HUES64 (cell line): ENCODE results near the gene WNT7B.

ENCODE experiments used
- H3K27ac ChIP-seq: 2 replicates; pipeline ENCODE4 v1.7.0; 2013; ENCODE audit warnings: low read depth, low read length, inconsistent platforms
- H3K27me3 ChIP-seq: 2 replicates; pipeline ENCODE4 v1.6.1; 2013; ENCODE audit warnings: mild to moderate bottlenecking, low read length; ENCODE audit not compliant: insufficient read depth
- H3K36me3 ChIP-seq: 2 replicates; pipeline ENCODE4 v1.6.1; 2013; ENCODE audit warnings: mild to moderate bottlenecking, low read length; ENCODE audit not compliant: insufficient read depth
- H3K4me1 ChIP-seq: 2 replicates; pipeline ENCODE4 v1.6.1; 2013; ENCODE audit warnings: mild to moderate bottlenecking, low read length, moderate library complexity; ENCODE audit not compliant: insufficient read depth
- H3K4me3 ChIP-seq: 2 replicates; pipeline ENCODE4 v1.5.1; 2013; ENCODE audit warnings: mild to moderate bottlenecking, low read length, moderate library complexity
- H3K9ac ChIP-seq: 2 replicates; pipeline ENCODE4 v1.6.1; 2013; ENCODE audit warnings: mild to moderate bottlenecking, low read depth, low read length
- H3K9me3 ChIP-seq: 2 replicates; pipeline ENCODE4 v1.6.1; 2013; ENCODE audit warnings: low read depth, low read length; ENCODE audit not compliant: insufficient read depth
- WGBS: fragments of 150-250, 120-280 bp; methylation state at CpG from one replicate; pipeline ENCODE4 v1.1.7; 2013; ENCODE audit warnings: missing lambda C conversion rate; 5-methylcytosine and 5-hydroxymethylcytosine counted together

The WNT7B gene

DNA sequence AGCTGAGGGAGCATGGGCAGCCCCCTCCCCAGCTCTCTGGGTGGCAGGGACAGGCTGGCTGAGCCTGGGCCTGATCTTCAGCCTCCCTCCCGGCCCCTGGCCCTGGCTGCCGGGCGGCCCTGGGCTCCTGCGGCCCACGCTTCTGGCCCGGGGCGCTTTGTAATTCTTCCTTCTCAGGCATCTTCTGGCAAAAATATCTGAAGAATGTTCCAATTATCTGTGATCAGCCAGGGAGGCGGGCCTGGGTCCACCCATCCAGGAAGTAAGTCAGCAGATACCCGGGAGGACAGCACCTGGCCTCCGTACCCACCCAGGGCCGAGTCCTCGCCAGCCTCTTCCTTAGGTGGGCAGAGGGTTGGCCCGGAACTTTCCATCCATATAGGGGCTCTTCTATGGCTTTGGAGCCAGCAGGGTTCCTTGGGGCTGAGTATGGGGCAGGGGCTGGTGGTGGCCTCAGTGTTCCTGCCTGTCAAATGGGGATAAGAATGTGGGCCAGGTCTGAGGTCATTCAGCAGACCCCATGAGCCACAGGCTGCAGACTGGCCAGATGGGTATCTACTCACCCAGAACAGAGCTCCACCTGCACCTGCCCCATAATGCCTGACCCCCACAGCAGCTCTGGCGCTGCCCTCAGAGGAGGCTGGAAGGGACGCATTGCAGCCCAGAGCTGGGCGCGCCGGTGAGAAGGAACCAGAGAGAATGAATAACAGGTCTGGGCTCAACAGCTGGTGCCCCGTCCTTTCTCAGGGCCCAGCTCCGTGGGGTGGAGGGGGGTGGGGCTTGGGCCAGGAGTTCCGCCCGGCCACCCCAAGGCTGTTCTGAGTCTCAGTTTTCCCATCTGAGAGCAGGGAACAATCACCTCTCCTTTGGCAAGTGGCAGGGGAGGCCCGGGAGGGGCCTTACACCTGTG is 16.2 kb downstream of the WNT7B start:
- no peaks in the 10 kb centered on the region for H3K36me3 ChIP-seq
- peaks cover 5% of the 10 kb centered on the region; the same call in 1 of the 2 replicates for H3K4me1 ChIP-seq

GRCh38 chr22:45959719-45960476 is 17.1 kb downstream of the WNT7B start:
- no peak overlapping the region for H3K4me3 ChIP-seq
- no peaks in the 10 kb centered on the region for H3K36me3 ChIP-seq
- peaks cover 5% of the 10 kb centered on the region; the same call in 1 of the 2 replicates for H3K4me1 ChIP-seq
- H3K9me3 ChIP-seq, result no peaks in the 10 kb centered on the region
- H3K9ac ChIP-seq, result no peak overlapping the region
- no peak overlapping the region for H3K27ac ChIP-seq
- WGBS, result 86% methylated on average over 18 of the region's 18 CpGs
- H3K27me3 ChIP-seq, result no peaks in the 10 kb centered on the region

More for the DNA sequence above, 16.2 kb downstream of the WNT7B start:
- H3K9ac ChIP-seq, result no peak overlapping the region
- WGBS, result 80% methylated on average over 23 of the region's 23 CpGs
- H3K9me3 ChIP-seq, result no peaks in the 10 kb centered on the region
- no peak overlapping the region for H3K4me3 ChIP-seq
- no peak overlapping the region for H3K27ac ChIP-seq
- no peaks in the 10 kb centered on the region for H3K27me3 ChIP-seq

- Histone ChIP-seq H3K9me3 (no peaks in the 10 kb centered on the region), H3K4me3 (no peak overlapping the region), H3K9ac (no peak overlapping the region), H3K4me1 (peaks cover 5% of the 10 kb centered on the region; the same call in 1 of the 2 replicates), H3K27me3 (no peaks in the 10 kb centered on the region), H3K36me3 (no peaks in the 10 kb centered on the region), H3K27ac (no peak overlapping the region)
- WGBS, result 93% methylated on average over 16 of the region's 16 CpGs
Measured at GRCh38 chr22:45958971-45959370, 18.0 kb downstream of the WNT7B start.

DNA sequence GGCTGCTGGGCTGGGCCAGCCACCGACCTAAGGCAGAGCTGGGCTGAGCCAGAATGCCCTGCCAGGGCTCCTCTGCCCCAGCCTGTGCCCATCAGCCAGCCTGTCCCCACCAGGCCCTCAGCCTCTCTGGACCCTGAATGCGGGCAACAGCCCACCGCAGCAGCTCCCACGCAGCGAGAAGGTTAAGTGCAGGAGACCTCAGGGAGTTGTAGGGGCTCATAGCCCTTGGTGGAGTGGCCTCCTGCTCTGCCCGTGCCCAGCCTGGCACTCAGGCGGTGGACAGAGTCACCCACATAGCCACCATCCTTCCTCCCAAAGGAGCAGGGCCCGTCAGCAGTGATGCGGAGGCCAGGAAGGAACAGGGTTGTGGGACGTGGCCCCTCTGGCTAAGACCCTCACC is 19.1 kb downstream of the WNT7B start:
- Histone ChIP-seq H3K4me3 (no peak overlapping the region), H3K27me3 (no peaks in the 10 kb centered on the region), H3K27ac (no peak overlapping the region), H3K9me3 (no peaks in the 10 kb centered on the region), H3K36me3 (no peaks in the 10 kb centered on the region), H3K9ac (no peak overlapping the region), H3K4me1 (peaks cover 5% of the 10 kb centered on the region; the same call in 1 of the 2 replicates)
- 93% methylated on average over 10 of the region's 10 CpGs for WGBS

DNA sequence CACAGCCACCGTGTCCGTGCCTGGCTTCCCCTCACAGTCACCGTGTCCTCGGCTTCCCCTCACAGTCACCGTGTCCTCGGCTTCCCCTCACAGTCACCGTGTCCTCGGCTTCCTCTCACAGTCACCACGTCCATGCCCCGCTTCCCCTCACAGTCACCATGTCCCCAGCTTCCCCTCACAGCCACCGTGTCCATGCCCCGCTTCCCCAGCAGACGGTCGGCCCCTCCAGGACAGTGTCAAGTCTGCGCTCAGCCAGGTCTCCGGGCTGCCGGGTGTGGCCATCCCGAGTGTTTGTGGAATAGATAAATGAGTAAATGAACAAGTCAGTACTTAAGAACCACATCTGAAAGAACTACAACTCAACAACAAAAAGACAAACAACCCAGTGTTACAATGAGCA is 23.8 kb downstream of the WNT7B start:
- no peaks in the 10 kb centered on the region for H3K9me3 ChIP-seq
- H3K4me3 ChIP-seq, result no peak overlapping the region
- no peak overlapping the region for H3K27ac ChIP-seq
- WGBS, result 90% methylated on average over 17 of the region's 18 CpGs
- no peak overlapping the region for H3K9ac ChIP-seq
- H3K36me3 ChIP-seq, result no peaks in the 10 kb centered on the region
- no peaks in the 10 kb centered on the region for H3K27me3 ChIP-seq
- H3K4me1 ChIP-seq, result no peaks in the 10 kb centered on the region

DNA sequence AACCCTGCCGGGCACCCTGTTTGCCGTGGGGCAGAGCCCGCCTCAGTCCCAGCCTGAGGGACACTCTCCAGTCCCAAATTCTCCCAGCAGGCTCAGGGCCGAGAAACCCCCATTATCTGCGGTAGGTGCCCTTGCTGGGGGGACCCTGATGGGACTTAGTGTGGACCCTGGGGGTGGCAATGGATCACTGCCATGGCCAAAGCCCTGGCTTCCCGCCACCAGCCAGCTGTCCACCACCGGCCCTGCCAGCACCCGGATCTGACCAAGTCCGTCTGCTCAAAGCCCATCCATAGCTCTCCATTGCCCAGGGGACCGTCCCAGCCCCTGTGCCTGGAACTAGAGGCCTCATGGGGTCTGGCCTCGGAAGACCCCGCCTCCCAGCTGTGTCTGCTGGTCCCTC is 24.4 kb downstream of the WNT7B start:
- Histone ChIP-seq H3K36me3 (no peaks in the 10 kb centered on the region), H3K4me1 (no peaks in the 10 kb centered on the region), H3K27me3 (no peaks in the 10 kb centered on the region), H3K27ac (no peak overlapping the region), H3K9ac (no peak overlapping the region), H3K9me3 (no peaks in the 10 kb centered on the region), H3K4me3 (no peak overlapping the region)
- 86% methylated on average over 12 of the region's 12 CpGs for WGBS

GRCh38 chr22:45952151-45952550 is 24.8 kb downstream of the WNT7B start:
- 83% methylated on average over 15 of the region's 15 CpGs for WGBS
- Histone ChIP-seq H3K4me3 (no peak overlapping the region), H3K9me3 (no peaks in the 10 kb centered on the region), H3K27ac (no peak overlapping the region), H3K4me1 (no peaks in the 10 kb centered on the region), H3K36me3 (no peaks in the 10 kb centered on the region), H3K9ac (no peak overlapping the region), H3K27me3 (no peaks in the 10 kb centered on the region)

DNA sequence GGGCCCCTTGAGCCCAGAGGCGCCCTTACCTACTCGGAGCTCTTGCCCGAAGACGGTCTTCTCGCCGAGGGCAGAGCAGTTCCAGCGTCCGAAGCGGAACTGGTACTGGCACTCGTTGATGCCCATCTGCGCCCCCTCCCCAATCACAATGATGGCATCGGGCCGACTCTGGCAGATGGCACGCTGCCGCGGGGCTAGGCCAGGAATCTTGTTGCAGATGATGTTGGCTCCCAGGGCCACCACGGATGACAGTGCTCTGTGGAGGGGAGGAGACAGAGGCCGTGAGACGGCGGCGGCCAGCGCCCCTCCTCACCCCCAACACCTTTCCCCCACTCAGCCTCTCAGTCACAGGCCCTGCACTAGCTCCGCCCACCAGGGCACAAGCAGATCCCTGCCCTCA is 27.1 kb downstream of the WNT7B start:
- no peaks in the 10 kb centered on the region for H3K27me3 ChIP-seq
- no peak overlapping the region for H3K27ac ChIP-seq
- WGBS, result 94% methylated on average over 20 of the region's 23 CpGs
- H3K36me3 ChIP-seq, result no peaks in the 10 kb centered on the region
- H3K9me3 ChIP-seq, result no peaks in the 10 kb centered on the region
- no peak overlapping the region for H3K9ac ChIP-seq
- H3K4me1 ChIP-seq, result no peaks in the 10 kb centered on the region
- no peak overlapping the region for H3K4me3 ChIP-seq

DNA sequence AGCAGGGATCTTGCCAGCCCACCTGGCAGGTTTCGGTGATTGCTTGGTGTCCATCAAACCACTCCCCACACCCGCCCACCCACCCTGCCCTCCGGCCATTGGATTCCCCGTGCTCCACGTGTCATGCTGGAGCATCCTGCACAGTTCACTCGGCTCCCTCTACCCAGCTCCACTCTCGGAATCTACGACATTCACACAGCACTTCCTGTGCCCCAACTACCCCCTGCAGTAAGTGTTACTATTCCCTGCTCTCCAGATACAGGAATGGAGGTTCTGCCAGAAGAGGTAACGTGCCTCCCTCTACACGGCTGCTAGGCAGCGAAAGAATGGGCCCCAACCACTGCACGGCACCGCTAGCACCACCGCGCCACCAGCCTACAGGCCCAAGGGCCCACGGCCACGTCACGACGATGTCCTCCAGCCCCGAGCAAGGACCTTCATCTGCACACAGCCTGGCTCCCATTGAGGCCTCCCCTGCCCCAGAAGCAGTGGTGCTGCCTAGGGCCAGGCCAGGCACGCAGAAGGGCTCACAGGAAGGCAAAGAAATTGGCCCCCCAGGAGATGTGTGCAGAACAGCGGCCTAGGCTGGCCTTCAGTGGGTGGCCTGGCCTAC is 27.6 kb downstream of the WNT7B start:
- no peak overlapping the region for H3K9ac ChIP-seq
- H3K27ac ChIP-seq, result no peak overlapping the region
- no peaks in the 10 kb centered on the region for H3K4me1 ChIP-seq
- H3K9me3 ChIP-seq, result no peaks in the 10 kb centered on the region
- H3K36me3 ChIP-seq, result no peaks in the 10 kb centered on the region
- no peaks in the 10 kb centered on the region for H3K27me3 ChIP-seq
- whole genome bisulfite sequencing, result 93% methylated on average over 21 of the region's 22 CpGs
- H3K4me3 ChIP-seq, result no peak overlapping the region

DNA sequence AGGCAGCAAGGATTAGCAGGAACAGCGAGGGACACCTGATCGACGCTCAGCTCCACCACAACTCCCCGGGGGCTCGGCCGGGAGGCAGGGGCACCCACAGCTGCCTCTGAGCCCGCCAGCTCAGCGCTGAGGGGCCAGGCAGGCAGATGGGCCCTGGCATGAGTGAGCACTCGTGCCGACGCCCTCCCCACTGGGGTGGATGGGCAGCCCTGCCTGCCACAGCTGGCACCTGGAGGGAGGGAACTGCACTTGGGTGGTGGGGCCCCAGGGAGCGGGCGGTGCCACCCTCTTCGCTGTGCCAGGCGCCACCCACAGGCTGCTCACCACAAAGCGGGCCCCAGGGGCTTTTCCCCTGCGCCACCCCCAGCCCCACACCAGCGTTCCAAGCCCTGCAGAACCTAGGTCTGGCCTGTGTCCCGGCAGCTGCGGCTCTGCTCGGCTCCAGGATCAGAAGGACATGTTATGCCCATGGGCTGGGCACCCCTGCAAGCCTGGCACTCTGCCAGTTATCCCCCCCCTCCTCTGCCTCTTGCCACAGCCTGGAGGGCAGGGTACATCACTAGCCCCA is 28.8 kb downstream of the WNT7B start:
- 94% methylated on average over 21 of the region's 21 CpGs for WGBS
- H3K9ac ChIP-seq, result no peak overlapping the region

More for the DNA sequence above, 28.8 kb downstream of the WNT7B start:
- H3K27me3 ChIP-seq, result no peaks in the 10 kb centered on the region
- no peak overlapping the region for H3K27ac ChIP-seq
- H3K4me1 ChIP-seq, result no peaks in the 10 kb centered on the region
- no peaks in the 10 kb centered on the region for H3K9me3 ChIP-seq
- H3K4me3 ChIP-seq, result no peak overlapping the region
- no peaks in the 10 kb centered on the region for H3K36me3 ChIP-seq
